ENCODE data around the gene ADAMTS3.

The ADAMTS3 gene

DNA sequence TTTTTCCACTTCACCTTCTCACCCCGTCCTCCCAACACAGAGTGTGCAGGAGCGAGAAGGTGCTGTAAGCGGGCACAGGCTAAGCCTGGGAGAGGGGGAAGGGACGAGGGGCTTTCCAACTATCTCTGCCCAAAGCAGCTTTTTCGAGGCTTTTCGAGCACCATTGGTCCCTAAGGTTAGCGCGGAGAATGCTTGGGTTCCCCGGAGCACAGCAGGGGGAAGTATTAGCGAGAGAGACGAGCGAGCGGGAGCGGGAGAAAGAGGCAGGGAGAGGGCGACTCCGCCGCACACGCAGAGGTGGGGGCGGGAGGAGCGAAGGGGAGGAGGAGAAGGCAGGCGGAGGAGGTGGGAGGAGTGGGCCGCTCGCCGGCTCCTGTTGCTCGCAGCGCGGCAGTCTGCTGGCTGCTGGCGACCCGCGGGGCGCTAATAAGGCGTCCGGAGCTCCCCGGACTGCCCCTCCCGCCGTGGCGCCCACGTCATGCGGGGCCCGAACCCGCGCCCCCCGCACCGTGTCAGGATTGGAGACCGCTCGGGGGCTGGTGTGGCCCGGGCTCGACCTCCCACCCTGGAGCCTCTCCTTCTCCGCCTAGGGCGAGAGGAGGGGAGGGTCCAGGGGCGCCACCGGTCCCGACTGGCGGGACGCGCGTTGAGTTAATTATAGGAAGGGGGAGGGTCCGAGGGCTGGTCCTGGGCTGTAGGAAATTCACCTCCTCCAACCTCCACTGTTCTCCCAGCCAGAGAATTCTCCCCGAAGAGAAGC is at the start of gene ADAMTS3:
ADAMTS3 (minus strand) TSS at position 263 of the 760 bp plus-strand sequence. CDS start 459 bp downstream, outside the sequence.
- DNase-seq, result no peak

GRCh38 chr4:72613959-72614358 is 44.9 kb upstream of the ADAMTS3 start:
- DNase-seq, result no peak

DNA sequence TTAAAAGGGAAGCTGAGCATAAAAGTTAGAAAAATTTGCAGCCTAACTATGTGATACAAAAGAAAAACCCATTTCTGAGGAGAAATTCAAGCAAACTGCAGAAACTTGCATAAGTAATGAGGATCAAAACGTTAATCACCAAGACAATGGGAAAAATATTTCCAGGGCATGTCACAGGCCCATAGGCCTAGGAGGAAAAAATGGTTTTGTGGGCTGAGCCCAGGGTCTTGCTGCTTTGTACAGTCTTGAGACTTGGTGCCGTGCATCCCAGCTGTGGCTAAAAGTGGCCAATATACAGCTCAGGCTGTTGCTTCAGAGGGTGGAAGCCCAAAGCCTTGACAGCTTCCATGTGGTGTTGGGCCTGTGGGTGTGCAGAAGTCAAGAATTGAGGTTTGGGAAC is 37.7 kb upstream of the ADAMTS3 start:
- no peak for DNase-seq

GRCh38 chr4:72604324-72604723 is 35.3 kb upstream of the ADAMTS3 start:
- no peak for DNase-seq

DNA sequence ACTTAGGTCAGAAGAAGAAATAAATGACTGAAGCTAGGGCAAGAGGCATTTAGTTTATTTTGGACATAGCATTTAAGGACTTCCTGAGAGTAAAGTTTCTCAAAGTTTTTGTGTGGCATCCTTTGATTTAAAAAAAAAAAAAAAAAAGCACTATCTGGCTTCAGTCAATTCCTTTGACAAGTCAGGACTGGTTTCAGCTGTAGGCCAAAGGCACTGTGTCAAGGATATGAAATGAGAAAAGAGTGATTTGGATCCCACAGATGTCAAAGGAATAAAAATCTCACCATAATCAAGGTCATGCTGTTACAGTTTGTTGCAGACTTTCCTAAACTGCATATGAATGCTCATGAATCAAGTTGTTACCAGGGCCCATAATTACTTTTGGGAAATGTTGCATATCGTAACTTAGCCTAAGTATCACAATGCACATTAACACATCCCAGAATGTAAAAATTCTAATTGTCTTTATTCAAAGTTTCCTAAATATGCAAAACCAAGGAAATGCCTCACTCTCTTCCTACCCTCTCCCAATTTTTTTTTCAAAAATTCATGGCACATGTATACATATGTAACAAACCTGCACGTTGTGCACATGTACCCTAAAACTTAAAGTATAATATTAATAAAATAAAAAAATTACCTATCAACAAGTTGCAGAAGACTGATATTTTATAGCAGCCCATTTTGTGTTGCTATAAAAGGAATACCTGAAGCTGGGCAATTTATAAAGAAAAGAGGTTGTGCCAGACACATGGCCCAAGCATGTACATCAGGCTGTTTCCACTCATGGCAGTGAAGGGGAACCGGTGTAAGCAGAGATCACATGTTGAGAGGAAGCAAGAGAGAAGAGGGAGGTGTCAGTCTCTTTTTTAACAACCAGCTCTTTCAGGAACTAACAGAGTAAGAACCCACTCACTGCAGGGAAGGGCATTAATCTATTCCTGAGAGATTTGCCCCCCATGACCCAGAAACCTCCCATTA is 33.7 kb upstream of the ADAMTS3 start:
- no peak for DNase-seq

- DNase-seq, result no peak
Observed at GRCh38 chr4:72591547-72592454, 22.8 kb upstream of the ADAMTS3 start.

- no peak for DNase-seq
Observed at GRCh38 chr4:72587334-72587733, 18.3 kb upstream of the ADAMTS3 start.

GRCh38 chr4:72582853-72583252 is 13.8 kb upstream of the ADAMTS3 start:
- DNase-seq, result no peak

DNA sequence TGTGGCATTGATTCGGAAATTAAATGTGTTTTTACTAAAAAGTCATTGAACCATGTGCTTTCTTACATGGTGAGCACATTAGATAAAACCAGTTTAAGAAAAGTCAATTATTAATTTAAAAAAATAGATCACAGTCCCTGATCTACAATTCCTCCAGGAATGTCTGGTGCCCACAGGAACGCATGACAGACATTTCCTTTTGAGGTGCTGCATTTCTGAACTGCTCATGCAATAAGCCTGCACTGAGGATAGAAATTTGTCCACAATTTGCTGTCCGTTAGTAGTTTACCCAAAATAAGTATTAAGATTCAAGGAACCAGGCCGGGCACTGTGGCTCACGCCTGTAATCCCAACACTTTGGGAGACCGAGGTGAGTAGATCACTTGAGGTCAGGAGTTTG is 8.2 kb upstream of the ADAMTS3 start:
- DNase-seq, result no peak

GRCh38 chr4:72571337-72571736 is 2.3 kb upstream of the ADAMTS3 start:
- DNase-seq, result no peak

GRCh38 chr4:72569719-72570235 is 756 bp upstream of the ADAMTS3 start:
- no peak for DNase-seq

DNA sequence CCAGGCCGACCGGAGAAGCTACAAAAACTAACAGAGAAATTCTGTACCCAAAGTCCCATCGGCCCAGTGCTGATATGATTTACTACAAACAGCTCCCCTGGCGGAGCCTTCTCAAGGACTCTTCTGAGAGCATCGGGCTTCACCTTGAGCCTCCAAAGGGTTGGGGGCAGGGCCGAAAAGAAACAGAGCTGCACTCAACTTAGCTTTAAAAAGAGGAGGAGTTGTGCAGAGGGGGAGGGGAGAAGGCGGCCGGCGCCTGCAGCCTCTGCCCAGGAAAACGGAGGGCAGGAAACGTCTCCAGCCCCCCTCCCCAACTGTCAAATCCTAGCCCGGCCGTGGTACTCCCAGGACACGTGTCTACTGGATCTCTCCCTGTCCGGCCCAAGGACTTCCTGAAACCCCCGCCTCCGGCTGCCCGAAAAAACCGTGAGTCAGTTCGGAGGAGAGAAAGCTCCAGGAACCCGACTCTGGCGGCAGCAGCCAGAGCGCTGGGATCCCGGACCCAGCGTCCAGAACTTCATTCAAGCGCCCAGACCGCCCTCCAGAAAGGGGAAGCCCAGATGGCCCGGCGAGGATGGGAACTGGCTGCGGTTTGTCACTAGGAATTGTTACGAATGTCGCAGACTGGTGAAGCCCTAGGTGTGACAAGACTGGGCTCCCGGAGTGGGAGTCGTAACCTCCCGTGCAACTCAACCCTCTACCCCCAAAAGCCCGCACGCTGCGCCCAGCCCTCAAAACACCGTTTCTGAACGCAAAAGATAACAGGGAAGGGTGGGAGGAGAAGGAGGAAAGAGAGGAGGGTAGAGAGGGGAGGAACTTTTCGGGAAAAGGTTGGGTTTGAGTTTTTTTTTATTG is 973 bp downstream of the ADAMTS3 start:
- DNase-seq, result no peak

- DNase-seq, result no peak
Observed at GRCh38 chr4:72567036-72567435, 2.0 kb downstream of the ADAMTS3 start.

DNA sequence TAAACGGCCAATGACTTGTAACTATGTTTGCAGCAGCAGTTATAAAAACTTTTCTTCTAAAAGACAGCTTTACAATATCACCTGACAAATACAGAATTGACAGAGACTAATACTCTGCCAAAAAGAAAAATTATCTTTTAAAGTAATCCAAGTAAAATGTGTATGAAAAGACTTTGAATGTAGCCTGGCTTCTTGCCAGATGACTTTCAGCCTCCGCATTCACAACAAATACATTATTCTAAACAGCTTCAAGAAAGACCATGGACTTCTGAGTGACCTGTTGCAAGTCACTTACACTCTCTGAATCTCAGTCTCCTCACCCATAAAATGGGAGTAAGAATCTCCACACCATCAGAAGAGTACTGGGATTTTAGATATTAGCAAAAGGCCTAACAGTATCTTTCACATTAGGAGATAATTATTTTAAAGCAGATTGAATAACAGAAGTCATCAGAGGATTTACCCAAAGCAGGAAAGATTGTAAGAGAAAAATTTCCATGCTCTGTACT is 2.5 kb downstream of the ADAMTS3 start:
- no peak for DNase-seq

DNA sequence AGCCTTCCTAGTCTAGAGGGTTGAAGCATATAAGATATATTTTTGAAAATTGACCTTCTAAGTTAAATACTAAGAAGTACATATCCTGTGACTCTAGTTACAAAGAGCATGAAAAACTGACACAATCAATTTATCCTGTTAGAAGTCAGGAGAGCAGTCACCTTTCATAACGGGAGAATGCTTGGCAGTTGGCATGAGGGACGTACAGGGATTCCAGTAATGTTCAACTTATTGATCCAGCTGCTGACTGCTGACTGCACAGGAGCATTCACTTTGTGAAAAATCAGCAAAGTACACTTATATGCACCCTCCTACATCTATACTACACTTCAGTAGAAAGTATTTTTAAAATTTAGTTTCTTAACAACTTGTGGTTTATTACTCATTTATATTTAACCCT is 4.2 kb downstream of the ADAMTS3 start:
- no peak for DNase-seq

DNA sequence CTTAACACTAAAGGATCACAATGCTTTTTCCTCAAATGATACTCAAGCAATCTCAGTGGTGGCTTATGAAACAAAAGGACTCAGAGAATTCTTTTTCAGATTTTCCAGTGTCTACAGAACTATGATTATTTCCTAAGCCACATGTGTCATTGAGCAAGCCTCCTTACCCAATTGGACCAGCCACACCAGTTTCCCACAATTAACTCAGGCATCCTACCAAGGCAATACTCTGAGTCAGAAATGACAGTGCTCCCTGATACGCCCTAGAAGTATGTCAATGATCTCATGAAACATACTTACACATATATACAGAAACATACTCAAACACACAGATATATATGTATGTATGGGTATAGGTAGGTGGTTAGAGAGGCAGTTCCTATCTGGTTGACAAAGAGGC is 4.8 kb downstream of the ADAMTS3 start:
- DNase-seq, result no peak

DNA sequence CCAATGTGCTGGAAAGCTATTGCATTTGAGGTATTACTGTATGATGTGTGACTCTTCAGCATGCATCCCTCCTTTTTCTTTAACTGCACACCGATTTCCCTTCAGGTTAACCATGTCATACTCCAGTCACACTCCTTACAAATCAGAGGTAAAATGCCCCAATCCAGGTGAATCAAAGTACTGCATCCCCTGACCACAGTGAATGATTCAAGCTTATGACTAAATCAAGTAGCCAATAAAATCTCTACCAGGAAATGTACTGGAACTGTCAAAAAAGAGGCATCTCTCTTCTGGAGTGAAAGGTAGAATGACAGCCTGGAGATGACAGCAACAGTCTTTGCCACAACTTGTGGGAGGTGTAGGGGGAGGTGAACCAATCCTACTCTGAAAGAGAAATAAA is 10.4 kb downstream of the ADAMTS3 start:
- no peak for DNase-seq

DNA sequence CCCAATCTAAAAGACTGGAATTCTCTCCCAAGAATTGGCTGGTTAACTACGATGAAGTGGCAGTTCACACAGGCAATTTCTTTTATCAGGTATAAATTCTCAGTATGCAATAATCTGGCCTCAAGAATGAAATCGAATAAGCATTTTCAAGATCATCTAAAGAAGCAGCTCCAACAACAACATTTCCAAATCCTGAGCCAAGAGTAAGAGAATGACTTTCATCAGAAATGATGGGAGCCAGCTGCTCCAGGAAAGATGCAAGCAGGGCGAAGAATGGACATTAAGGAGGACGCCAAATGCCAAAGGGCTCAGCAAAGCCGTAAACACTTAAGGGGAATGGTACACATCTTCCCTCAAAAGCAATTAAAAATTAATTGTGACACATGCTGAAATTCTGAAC is 12.0 kb downstream of the ADAMTS3 start:
- no peak for DNase-seq

DNA sequence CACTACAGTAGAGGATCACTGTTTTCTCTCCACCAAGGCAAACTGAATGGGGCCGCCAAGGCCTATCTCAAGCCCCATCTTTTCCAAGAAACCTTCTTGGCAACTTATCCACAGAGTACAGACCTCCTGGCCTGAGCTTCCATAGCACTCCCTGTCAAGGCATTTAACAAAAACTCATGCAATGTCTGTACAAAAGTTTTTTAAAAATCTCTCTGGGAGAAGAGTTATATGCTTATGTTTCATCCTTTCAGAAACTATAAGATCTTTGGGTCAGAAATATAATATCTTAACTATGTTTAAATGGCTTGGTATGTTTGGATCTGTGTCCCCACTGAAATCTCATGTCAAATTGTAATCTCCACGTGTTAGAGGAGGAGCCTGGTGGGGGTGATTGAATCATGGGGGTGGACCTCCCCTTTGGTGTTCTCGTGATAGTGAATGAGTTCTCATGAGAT is 13.6 kb downstream of the ADAMTS3 start:
- no peak for DNase-seq

GRCh38 chr4:72553540-72554337 is 15.3 kb downstream of the ADAMTS3 start:
- no peak for DNase-seq
